ENCODE results near the gene SYNE1.
"Not testable (repeated sequence)": the region's sequence is repeated elsewhere in the genome, so short reads cannot be mapped to it uniquely, and the experiment has no call there.

The SYNE1 gene

GRCh38 chr6:152482289-152482688 is 154.9 kb downstream of the SYNE1 start:
- DNase-seq (ENCODE audit: low spot score) = no peak

GRCh38 chr6:152478377-152479010 is 158.7 kb downstream of the SYNE1 start:
- no peak for DNase-seq (ENCODE audit: low spot score)

GRCh38 chr6:152474354-152474753 is 162.8 kb downstream of the SYNE1 start:
- DNase-seq (ENCODE audit: low spot score) = no peak

- no peak for DNase-seq (ENCODE audit: low spot score)
Measured at GRCh38 chr6:152472325-152472724, 164.8 kb downstream of the SYNE1 start.

GRCh38 chr6:152471456-152472265 is 165.5 kb downstream of the SYNE1 start:
- no peak for DNase-seq (ENCODE audit: low spot score)

GRCh38 chr6:152463164-152463563 is 174.0 kb downstream of the SYNE1 start:
- no peak for DNase-seq (ENCODE audit: low spot score)

GRCh38 chr6:152462716-152463115 is 174.4 kb downstream of the SYNE1 start:
- no peak for DNase-seq (ENCODE audit: low spot score)

- DNase-seq (ENCODE audit: low spot score) = no peak
Measured at GRCh38 chr6:152461556-152461955, 175.6 kb downstream of the SYNE1 start.

- DNase-seq (ENCODE audit: low spot score) = no peak
Measured at GRCh38 chr6:152458648-152459644, 178.2 kb downstream of the SYNE1 start.

- DNase-seq (ENCODE audit: low spot score) = no peak
Measured at GRCh38 chr6:152457949-152458624, 179.1 kb downstream of the SYNE1 start.

GRCh38 chr6:152454003-152454402 is 183.2 kb downstream of the SYNE1 start:
- no peak for DNase-seq (ENCODE audit: low spot score)

- DNase-seq (ENCODE audit: low spot score) = no peak
Measured at GRCh38 chr6:152453421-152453820, 183.7 kb downstream of the SYNE1 start.

GRCh38 chr6:152452639-152453038 is 184.5 kb downstream of the SYNE1 start:
- no peak for DNase-seq (ENCODE audit: low spot score)

GRCh38 chr6:152450519-152450918 is 186.6 kb downstream of the SYNE1 start:
- no peak for DNase-seq (ENCODE audit: low spot score)

- no peak for DNase-seq (ENCODE audit: low spot score)
Measured at GRCh38 chr6:152441902-152442301, 195.3 kb downstream of the SYNE1 start.

- no peak for DNase-seq (ENCODE audit: low spot score)
Measured at GRCh38 chr6:152435816-152436215, 201.3 kb downstream of the SYNE1 start.

GRCh38 chr6:152432758-152433157 is 204.4 kb downstream of the SYNE1 start:
- no peak for DNase-seq (ENCODE audit: low spot score)

- no peak for DNase-seq (ENCODE audit: low spot score)
Measured at GRCh38 chr6:152428126-152428525, 209.0 kb downstream of the SYNE1 start.

- no peak for DNase-seq (ENCODE audit: low spot score)
Measured at GRCh38 chr6:152426276-152426675, 210.9 kb downstream of the SYNE1 start.

- DNase-seq (ENCODE audit: low spot score) = no peak
Measured at GRCh38 chr6:152423216-152424103, 213.7 kb downstream of the SYNE1 start.

- DNase-seq (ENCODE audit: low spot score) = not testable (repeated sequence)
Measured at GRCh38 chr6:152421496-152421895, 215.7 kb downstream of the SYNE1 start.
